Putamen (tissue), 1 donor: ENCODE results near the gene CKAP5.

Experiments used
- DNase-seq: peaks from one replicate; pipeline ENCODE4 v3.0.0-alpha.2; 2016; ENCODE audit warnings: low spot score

The CKAP5 gene

DNA sequence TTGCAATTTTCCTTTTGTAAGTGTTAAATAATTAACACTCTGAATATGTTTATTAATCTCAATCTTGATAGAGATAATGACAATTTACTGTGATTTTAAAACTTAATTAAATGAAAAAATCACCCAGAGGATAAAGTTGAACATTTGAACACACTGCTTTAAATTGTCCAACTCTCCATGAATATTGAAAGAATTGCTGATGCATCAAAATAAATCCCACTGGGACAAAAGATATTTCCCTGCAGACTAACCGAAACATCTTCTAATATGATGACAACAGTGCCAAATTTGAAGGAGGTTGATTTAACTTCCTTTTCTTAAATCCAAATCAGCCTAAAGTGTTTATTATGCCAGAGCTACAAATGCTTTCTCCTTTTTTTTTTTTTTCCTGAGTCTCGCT lies 79.4 kb downstream of the CKAP5 start:
- no peak for DNase-seq

DNA sequence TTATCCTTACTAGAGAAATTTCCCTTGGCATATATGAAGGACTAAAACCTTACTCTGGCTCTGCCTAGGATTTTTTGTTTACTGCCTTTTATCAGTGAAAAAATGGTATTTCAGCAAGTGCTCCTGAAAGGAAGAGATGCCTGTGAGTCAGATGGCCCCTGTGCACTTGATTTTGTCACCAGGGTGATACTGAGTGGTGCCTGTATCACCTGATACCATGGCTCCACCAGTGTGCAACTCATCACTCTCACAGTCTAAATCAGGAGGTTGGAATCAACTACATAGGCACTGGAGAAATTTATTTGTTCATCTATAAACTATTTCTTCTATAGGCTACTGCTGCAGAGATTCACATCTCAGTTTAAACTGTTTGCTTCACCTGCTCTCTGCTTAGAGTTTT lies 83.8 kb downstream of the CKAP5 start:
- DNase-seq: no peak

DNA sequence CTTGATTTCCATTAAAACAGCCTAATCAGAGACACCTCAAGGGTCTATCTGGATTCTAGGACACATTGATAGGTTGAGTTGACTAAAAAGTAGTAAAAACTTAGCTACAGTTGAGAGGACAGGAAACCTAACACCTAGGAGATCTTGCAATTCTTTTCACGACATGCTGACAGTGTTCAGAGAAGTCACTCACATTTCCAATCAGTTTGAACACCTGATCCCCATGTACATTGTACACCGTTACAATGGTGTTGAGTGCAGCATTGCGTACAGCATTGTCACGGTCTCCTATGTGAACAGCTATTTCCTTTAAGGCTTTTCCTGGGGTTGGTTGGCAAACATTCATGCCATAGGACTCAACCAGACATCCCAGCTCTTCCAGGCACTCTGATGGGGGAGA lies 84.3 kb downstream of the CKAP5 start:
- DNase-seq: no peak

DNA sequence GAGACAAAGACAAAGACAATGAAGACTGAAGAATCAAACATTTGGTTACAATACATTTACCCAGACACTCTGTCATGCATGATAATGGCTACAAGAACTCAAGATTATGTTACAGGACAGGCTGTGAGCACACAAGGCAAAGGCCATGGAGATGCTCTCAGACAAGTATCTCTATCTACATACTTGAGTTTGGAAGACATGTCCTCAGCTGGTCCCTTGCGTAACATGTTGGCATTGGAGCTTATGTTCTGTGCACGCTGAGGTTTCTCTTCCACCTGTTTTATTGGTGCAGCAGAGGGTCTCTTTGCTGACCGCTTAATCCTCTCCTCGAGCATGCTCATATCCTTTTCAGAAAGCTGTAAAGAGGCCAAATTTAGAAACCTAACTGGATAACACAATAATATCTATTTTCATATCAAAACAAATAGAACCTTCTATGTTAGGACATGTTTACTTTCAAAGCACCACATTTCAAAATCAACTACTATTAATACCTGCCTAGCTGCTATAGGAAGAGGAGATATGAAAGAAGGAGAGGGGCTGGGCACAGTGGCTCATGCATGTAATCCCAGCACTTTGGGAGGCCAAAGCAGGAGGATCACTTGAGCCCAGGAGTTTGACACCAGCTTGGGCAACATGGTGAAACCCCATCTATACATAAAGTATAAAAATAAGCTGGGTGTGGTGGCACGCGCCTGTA lies 85.5 kb downstream of the CKAP5 start:
- no peak for DNase-seq

DNA sequence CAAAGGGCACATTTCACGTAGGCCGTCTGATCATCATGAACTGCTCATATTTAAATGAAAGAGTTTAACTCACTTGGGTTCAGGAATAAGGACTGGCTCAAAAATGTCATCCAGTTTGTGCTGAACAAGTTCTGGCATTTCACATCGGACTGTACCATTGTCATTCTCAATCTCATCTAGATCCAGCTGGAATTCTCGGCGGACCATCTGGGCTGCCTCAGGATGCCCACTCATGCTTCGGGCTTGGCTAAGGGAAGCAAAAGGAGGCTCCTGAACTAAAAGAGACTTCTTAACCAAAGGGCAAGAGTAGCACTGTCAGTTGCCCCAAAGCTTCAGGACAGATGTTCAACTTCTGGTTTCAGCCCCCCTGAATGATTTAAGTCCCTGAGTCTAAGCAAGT lies 86.9 kb downstream of the CKAP5 start:
- DNase-seq: no peak

DNA sequence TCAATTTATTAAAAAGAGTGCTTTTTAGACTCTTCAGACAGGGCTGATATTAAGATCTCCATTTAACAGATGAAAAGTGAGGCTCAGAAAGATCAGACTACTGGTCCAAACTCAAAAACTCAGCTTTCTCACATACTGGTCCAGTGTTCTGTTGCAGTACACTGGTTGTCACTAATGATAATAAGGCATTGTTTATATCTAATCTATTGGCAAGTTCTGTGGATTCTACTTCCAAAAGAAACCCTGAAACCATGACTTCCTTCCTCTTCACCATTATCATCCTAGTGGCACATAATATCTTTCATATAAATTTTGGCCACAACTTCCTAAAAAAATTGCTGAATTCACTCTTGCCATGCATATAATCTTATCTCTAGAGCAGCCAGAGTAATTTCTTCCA lies 90.1 kb downstream of the CKAP5 start:
- DNase-seq: no peak

DNA sequence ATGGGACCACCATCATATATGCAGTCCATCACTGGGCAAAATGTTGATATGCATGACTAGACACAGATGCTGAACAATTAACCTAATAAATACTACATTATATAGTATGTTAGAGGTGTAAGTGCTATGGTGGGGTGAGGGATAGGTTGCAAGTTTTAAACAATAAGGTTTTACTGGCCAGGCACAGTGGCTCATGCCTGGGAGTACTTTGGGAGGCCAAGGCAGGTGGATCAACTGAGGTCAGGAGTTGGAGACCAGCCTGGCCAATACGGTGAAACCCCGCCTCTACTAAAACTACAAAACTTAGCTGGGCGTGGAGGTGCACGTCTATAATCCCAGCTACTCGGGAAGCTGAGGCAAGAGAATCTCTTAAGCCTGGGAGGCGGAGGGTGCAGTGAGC lies 98.9 kb downstream of the CKAP5 start:
- DNase-seq: no peak

DNA sequence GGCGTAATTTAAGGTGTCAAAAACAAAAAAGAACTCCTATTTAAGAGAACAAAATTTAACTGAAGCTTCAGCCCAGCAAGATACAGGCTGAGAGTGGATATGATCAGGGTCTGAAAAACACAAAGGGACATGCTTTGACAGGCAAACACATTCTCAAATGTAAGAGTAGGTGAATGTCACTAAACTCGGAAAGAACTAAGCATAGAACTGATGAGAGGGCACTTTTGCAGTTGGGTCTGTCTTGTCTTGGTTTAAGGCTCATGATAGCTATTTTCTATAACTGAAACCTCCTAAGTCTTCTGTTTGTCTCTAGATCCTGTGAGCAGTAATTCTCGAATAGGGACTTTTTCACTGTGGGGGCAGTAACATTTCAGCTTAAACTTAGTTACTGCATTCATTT lies 100.1 kb downstream of the CKAP5 start:
- no peak for DNase-seq

DNA sequence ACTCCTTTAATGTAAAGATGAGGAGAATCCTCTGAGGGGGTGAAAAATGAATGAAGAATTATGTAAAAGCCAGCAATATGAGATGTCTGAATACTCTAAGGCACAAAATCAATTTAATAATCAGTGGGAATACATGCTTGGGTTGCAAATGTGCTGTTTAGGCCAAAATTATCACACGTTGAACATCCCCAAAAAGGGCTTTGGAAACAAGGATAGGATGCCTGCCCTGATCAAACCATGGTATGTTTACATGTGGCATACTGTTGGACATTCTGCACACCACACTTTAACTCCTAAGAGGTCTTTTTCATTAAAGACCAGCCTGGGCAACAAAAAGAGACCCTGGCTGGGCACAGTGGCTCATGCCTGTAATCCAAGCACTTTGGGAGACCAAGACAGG lies 100.8 kb downstream of the CKAP5 start:
- DNase-seq: no peak

DNA sequence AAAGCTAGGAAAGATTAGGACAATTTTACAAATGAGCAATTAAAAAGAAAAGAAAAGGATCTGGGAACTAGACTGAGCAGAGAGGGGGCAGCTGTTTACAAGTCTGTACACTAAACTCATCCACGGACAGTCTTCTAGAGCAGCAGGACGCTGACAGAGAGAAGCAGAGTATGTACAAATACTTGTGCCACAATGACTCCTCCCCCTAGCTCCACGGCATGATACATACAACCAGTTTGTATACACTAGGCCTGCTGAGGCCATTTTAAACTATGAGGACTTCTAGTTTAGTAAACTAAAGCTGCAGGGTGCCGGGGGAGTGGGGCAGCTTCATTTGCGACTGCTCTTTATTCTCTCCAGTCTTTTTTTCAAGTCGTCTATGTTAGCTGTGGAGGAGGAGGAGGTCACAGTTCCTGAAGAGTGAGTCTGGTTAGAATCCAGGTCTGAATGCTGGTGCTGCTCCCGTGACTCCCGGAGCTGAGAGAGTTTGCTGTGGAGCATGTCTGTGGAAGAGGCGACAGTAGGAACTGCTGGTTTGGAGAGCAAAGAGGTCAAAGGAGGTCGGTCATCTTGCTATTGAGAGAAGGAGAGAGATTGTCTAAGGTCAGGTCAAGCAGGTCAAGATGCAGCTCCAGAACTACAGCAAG lies 102.3 kb downstream of the CKAP5 start:
- DNase-seq: no peak

DNA sequence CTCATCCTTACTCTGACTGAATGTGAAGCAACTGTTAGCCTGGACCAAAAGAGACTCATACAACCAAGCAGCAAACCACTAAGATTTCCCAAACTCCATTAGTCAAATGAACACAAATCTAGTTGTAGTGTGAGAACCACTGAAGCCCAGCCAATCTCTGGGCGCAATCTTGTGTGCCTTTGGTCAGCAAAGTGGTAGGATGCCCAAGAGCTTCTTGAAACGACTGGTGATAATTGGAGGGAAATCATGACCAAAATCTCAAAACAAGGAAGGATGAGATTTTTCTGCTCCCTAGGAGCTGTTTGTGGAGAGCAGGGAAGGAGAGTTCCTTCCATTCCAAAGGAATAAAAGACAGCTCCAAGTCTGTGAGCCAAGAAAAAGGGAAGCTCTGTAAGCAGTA lies 103.0 kb downstream of the CKAP5 start:
- DNase-seq: no peak

DNA sequence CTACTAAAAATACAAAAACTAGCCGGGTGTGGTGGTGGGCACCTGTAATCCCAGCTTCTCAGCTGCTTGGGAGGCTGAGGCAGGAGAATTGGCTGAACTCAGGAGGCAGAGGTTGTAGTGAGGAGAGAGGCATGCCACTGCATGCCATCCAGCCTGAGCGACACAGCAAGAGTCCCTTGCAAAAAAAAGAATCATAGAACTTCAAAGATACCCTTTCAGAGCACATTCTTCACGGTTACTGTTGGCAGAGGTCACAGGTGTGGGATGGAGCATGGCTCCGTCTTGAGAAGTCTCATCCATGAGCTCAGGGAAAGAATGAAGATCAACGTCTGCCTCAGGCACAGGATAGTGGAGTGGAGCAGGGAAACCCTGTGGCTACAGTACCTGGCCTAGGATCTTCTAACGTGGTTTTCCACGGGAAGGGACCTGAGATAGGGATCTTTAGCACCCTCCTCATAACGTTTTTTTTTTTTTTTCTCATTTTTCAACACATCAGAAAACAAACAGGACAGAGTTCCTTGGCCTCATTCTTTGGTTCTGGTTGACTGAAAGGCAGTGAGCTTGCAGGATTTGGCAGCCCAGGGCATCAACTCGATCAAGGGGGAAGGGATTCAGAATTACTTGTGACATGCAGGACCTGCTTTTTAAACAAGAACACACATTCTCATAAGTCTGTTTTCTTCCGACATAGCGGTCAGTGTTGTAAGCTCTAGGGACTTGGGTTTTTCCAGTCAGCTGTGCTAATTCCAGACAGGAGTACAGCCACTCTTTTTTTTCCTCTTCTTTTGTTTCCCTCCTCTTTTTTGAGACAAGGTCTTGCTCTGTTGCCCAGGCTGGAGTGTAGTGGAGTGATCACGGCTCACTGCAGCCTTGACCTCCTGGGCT lies 104.2 kb downstream of the CKAP5 start:
- no peak for DNase-seq

DNA sequence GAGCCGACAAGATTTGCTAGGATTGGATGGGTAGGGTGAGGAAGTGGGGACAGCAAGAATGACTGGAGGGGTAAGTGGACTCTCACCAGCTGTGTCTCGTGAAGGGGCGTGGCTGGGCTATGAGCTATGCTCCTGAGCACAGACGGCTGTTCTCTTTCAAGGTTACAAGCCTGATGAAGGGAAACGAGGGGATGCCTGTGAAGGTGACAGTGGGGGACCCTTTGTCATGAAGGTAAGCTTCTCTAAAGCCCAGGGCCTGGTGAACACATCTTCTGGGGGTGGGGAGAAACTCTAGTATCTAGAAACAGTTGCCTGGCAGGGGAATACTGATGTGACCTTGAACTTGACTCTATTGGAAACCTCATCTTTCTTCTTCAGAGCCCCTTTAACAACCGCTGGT lies 107.2 kb downstream of the CKAP5 start:
- DNase-seq: no peak

DNA sequence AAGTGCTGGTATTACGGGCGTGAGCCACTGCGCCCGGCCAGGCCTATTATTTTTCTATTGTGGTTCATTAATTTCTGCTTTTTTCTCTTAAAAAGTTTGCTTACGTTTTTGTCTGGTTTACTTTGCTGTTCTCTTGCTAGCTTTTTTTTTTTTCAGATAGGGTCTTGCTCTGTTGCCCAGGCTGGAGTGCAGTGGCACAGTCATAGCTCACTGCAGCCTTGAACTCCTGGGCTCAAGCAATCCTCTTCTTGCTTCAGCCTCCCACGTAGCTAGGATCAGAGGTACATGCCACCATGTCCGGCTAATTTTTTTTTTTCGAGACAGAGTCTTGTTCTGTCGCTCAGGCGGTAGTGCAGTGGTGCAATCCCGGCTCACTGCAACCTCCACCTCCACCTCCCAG lies 108.4 kb downstream of the CKAP5 start:
- no peak for DNase-seq

DNA sequence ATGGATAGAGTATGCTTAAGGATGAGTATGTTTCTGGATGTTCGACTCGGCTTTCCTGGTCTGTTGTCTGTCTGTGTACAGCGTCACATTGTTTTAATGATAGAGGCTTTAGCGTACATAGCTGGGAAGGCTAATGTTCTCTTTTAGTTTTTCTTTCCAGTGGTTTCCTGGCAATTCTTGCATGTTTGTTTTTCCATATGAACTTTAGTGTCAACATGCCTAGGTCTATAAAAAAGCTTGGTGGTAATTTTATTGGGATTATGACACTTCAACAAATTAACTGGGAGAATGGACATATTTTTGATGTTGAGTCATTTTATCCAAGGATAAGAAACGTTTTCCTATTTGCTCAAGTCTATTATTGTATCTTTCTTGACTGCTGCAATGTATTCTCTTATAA lies 109.5 kb downstream of the CKAP5 start:
- no peak for DNase-seq

DNA sequence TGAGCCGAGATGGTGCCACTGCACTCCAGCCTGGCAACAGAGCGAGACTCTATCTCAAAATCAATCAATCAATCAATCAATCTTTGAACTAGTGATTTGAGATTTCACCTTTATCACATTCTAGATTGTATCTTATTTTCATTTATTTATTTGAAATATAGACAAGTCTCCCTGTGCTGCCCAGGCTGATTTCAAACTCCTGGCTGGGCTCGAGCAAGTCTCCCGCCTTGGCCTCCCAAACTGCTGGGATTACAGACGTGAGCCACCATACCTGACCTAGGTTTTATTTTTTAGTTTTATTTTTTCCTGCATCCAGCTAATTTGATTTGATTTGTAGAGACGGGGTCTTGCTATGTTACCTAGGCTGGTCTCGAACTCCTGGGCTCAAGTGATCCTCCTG lies 109.9 kb downstream of the CKAP5 start:
- no peak for DNase-seq

DNA sequence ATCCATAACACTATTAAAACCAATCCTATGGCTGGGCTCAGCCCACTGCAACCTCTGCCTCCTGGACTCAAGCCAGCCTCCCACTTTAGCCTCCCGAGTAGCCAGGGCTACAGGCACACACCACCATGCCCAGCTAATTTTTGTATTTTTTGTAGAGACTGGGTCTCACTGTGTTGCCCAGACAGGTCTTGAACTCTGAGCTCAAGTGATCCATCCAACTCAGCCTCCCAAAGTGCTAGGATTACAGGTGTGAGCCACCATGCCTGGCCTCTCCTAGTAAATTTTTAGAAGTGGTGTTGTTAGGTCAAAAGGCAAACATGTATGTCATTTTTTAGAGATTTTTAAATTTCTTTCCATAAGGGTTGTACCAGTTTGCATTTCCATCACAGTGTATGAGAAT lies 112.8 kb downstream of the CKAP5 start:
- no peak for DNase-seq

DNA sequence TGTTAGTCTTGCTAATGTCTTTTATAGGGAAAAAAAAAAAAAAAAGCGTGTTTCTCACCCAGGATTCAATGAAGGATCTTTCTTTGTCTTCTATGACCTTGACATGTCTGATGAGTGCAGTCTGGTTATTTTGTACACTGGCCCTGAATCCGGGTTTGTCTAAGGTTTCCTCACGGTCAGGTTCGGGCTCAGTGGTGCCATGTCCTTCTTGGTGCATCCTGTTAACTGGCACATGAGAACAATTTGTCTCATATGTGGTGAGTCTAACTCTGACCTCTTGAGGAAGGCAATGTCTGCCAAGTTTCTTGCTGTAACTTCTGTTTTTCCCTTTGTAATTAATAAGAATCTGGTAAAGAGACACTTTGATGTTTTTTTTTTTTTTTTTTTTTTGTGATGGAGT lies 114.5 kb downstream of the CKAP5 start:
- DNase-seq: no peak

DNA sequence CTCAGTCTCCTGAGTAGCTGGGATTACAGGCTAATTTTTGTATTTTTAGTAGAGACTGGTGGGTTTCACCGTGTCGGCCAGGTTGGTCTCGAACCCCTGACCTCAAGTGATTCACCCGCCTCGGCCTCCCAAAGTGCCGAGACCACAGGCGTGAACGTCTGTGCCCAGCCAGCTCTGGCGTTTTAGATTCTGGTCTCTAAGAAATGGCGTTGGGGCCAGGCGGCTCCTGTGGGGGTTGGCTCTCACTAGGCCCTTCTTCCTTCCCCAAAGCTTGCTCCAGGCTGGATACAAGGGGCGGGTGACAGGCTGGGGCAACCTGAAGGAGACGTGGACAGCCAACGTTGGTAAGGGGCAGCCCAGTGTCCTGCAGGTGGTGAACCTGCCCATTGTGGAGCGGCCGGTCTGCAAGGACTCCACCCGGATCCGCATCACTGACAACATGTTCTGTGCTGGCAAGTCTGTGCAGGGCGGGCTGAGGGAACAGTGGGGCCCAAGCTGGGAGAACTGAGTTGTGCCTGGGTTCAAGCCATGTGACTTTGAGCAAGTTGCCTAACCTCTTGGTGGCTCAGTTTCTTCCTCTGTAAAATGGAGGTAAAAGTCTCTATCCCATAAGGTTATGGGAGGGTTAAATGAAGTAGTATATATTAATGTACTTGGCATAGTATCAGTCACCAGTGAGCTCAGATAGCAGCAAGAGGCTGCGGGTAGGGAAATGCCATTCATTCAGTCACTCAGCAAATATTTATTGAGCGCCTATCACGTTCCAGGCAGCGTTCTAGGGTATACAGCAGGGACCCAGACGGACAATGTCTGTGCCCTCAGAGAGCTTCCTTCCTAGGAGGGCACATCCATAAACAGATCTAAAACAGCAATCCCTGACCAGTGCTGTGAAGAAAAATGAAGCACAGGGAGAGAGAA lies 116.7 kb downstream of the CKAP5 start:
- no peak for DNase-seq

DNA sequence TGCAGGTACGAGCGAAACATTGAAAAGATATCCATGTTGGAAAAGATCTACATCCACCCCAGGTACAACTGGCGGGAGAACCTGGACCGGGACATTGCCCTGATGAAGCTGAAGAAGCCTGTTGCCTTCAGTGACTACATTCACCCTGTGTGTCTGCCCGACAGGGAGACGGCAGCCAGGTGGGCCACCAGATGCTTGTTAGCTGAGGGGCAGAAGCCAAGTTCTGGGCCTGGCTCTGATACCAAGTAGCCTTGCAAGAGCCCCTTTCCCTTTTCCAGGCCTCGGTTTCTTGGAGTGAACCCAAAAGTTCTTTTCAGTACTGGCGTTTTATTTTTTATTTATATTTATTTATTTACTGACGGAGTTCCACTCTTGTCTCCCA lies 117.4 kb downstream of the CKAP5 start:
- no peak for DNase-seq

DNA sequence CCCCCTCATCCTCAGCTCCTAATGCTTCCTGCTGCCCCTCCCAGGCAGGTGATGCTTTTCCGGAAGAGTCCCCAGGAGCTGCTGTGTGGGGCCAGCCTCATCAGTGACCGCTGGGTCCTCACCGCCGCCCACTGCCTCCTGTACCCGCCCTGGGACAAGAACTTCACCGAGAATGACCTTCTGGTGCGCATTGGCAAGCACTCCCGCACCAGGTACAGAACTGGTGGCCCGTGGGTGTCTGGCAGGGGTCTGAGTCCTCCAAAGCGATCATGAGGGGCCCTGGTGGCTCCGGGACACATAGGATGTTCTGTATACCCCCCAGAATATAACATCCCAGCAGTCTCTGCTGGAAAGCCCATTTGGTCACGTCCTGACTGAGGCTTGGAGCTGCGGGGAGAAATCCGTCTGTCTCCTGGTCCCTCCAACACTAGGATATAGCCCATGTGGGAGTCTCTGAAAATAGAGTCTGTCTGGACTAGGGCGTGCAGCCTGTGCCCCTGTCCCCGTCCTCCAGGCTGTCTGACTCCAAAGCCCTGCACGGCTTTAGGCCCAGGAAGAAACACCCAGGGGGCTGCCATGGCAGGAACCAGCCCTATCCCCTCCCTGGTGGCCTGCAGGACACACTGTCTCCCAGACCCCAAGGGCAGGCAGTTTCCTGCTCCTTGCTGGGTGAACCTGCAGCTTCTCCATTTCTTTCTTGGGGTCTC lies 118.0 kb downstream of the CKAP5 start:
- DNase-seq: no peak
